HG02759 (cell line): ENCODE measurements around the gene CREG2.

ENCODE experiments used
- ATAC-seq: cut with Tn5 transposase; IDR thresholded peaks from one replicate; pipeline ENCODE4 v1.9.1; 2021; ENCODE audit warnings: mild to moderate bottlenecking, moderate library complexity; ENCODE audit not compliant: unreplicated experiment

Gene CREG2

GRCh38 chr2:101387151-101387834 lies at the start of gene CREG2:
Gene CREG2 (minus strand): TSS chr2:101387503. CDS start chr2:101387457, 46 bp downstream.
- peak; percentile 63 for ATAC-seq

DNA sequence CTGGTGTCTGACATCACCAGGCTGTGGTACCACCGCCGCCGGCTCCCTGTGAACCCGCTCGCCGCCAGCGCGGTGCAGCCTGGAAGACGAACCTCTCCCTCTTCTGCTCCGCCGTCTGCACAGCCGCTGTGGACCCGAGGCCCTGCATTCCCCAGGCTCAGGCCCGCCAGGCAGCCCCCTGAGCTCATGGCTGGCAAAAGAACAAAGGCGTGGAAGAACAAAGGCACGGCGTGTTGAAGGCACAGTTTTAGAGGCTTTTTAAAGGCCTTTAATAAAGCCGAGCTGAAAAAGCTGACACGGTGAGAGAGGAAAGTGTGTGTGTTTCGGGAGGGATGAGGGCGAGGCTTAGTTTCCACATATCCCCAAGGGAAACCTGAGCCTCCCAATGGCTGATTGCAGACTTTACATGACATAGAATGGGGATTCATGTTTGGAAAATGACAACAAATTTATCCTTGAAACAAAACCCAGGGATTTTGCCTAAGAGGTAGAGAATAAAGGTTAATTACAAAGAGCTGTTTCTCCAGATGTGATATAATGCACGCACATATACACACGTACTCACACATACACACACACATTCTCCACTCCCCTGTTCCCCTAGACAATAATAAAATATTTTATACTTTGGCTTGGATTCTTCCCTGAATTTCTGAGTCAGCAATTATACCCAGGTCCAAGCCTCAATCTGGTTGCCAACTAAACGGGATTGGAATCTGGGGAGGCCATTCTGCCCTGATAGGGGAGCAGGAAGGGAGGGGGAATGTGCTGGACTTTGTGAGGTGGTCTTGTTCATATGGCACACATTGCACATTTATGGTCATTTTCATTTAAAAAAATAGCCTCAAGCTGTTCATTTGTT lies 47.9 kb upstream of the CREG2 start:
- ATAC-seq: no peak

GRCh38 chr2:101433465-101433864 lies 46.2 kb upstream of the CREG2 start:
- no peak for ATAC-seq

DNA sequence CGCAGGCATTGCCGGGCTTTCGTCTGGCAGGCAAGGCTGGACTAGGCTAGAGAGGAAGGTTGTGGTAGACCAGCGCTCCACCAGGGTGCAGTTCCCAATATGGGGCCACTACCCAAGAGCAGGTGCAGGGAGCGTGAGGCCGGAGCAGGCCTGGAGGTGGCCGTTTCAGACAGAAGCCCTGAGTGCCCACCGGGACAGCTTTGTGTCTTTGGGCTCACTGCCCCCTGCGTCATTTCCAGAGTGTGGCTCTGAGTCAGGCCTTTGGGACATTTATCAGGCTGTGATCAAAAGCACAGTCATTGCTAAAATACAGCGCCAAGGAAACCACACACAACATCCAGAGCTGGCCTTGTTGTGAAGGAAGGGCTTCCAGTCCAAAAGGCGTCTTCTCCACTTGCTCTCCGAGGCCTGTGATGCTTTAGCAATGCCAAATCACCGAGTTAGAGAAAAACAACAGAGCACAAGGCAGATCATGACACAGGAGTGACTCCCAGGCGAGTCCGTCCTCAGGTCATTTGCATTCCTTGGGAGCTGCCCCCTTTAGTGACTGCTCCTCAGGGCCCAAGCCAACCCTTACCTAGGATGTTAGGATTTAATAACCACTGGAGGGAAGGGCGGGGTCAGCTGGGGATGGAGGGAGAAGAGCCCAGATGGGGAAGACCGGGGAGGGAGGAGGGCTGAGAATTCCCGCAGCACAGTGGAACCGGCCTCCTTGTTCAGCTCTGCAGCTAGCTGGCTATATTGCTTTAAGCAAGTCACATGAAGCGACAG lies 45.3 kb upstream of the CREG2 start:
- no peak for ATAC-seq

- no peak for ATAC-seq
These were observed 44.2 kb upstream of the CREG2 start for GRCh38 chr2:101431486-101431885.

- no peak for ATAC-seq
These were observed 42.9 kb upstream of the CREG2 start for GRCh38 chr2:101430156-101430555.

- ATAC-seq: no peak
These were observed 42.1 kb upstream of the CREG2 start for GRCh38 chr2:101429453-101429852.

- no peak for ATAC-seq
These were observed 41.3 kb upstream of the CREG2 start for GRCh38 chr2:101428422-101429176.

DNA sequence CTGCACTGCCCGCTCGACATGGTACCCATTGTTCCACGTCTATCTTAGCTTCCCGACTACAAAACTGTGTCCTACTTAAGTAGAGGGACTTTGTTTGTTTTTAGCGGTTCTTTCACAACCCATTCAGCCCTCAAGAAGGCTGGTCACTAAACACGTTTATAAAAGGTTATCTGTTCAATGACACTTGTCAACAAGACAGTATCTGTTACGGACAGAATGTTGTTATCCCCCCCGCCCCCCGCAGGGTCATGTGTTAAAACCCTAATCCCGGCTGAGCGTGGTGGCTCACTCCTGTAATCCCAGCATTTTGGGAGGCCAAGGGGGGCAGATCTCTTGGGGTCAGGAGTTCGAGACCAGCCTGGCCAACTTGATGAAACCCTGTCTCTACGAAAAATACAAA lies 40.4 kb upstream of the CREG2 start:
- ATAC-seq: no peak

- no peak for ATAC-seq
These were observed 39.9 kb upstream of the CREG2 start for GRCh38 chr2:101427240-101427639.

DNA sequence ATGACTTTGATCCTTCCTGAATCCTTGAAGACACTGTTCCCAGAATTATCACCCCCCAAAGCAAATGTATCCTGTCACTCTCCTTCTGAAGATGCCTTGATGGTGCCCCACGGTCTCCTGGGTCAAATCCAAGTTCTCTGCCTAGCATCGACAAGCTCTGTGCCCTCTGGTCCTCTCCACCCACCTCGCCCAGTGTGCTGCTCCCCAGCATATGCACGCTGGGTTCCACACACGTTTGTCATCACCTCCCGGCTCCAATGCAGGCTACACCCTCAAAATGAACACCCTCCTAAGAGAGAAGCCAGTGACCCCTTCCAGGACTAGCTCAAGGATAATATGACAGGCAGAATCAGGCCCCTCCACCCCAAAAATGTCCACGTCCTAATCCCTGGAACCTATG lies 39.5 kb upstream of the CREG2 start:
- no peak for ATAC-seq

DNA sequence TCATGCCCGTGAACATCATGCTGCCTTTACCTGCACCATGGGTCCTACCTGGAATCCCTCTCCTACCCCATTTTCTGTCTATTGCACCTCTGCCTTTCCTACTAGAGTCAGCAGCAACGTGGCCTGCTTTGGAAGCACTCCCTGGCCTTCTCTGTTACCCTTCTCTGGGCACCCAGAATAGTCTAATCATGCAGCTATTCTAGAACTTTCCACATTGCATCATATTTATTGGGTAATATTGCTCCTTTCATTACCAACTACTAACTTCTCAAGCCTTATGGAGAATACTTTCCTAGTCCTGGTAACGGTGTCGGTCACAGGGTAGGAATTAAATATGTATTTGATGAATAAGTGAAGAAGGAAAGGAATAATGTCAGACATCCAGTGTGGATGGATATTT lies 33.3 kb upstream of the CREG2 start:
- ATAC-seq: no peak

DNA sequence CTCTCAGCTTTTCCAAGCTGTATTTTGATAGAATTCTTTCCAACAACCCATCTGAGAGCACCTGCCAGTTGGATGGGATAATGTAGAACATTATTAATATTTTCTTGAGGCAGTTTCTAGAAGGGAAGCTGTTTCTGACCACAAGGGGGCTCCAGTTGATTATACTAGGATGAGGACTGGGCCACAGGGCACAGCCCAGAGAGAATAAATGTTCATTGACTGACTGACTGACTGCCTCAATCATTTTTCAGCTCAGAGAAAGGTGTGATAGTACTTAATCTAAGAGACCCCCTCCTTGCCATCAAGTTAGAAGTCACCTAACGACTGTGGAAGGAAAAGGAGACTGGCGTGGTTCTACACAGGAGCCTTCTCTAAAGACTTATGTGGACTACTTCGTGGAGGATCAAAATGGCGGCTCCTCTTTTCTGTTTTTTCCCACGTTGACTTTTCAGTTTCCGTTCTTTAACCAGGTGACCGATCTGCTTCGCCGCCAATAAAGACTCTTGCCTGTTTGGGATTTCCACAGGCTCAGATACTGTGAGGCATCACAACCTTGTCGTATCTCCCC lies 31.9 kb upstream of the CREG2 start:
- ATAC-seq: no peak

GRCh38 chr2:101418460-101419095 lies 31.3 kb upstream of the CREG2 start:
- ATAC-seq: no peak

DNA sequence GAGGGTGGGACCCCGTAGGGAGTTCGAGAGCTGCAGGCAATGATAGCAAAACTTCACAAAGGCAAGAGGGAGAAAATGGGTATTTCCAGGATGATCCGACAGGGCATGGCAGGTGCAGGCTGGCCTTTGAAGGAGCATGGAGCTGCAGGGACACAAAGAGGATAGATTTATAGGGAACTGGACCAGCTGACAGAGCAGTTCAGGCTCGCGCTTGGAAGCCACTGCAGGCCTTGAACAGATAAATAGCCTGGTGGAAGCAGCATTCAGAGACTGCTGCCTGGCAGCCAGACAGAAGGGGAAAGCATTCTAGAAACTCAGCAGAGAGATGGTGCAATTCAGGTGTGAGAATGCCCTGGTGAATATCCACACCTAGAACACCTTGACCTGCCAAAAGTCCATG lies 29.3 kb upstream of the CREG2 start:
- ATAC-seq: no peak

DNA sequence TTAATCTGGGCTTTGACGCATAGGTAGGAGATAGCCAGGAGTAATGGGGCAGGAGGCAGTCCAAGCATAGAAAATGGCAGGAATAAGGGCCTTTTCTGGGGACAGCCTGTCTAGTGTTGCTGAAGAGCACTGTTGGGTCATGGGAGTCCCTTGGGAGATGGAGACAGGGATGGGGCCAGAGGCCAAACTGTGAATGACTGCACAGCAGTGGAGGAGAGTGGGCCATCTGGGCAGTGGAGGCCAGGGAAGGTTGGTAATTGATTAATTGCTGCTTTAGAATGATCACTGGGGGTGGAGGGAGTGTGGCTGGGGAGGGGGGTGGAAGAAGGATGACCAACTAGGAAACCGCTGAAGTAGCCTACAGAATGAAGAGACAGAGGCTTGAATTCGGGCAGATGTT lies 28.6 kb upstream of the CREG2 start:
- no peak for ATAC-seq

GRCh38 chr2:101415220-101415619 lies 27.9 kb upstream of the CREG2 start:
- no peak for ATAC-seq

GRCh38 chr2:101412092-101412694 lies 24.9 kb upstream of the CREG2 start:
- no peak for ATAC-seq

DNA sequence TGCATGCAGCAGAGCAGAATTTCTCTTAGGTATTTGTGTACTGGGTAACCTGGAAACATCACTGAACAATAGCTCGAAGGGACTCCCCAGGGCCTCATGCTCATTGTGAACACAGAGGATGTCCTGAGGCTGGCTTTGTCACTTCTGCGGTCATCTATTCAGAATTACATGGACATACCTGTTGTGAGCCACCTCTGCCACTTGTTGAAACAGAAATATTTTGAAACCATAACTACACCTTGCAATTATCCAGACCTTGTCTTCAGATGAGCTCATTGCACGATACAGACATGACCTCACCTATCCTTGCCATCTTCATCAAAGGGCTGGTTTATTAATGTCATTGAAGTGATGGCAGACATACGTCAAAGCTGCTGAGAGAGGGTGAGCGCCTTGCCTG lies 23.4 kb upstream of the CREG2 start:
- no peak for ATAC-seq

- no peak for ATAC-seq
These were observed 22.8 kb upstream of the CREG2 start for GRCh38 chr2:101410114-101410513.
